GM18526 (cell line): Measurements from ENCODE around the gene INPP5B.

Experiments
- POLR2A ChIP-seq: IDR thresholded peaks from 3 replicates; pipeline ENCODE4 v1.6.1; 2011; ENCODE audit not compliant: insufficient read length; ENCODE audit errors: extremely low read depth

Gene INPP5B

DNA sequence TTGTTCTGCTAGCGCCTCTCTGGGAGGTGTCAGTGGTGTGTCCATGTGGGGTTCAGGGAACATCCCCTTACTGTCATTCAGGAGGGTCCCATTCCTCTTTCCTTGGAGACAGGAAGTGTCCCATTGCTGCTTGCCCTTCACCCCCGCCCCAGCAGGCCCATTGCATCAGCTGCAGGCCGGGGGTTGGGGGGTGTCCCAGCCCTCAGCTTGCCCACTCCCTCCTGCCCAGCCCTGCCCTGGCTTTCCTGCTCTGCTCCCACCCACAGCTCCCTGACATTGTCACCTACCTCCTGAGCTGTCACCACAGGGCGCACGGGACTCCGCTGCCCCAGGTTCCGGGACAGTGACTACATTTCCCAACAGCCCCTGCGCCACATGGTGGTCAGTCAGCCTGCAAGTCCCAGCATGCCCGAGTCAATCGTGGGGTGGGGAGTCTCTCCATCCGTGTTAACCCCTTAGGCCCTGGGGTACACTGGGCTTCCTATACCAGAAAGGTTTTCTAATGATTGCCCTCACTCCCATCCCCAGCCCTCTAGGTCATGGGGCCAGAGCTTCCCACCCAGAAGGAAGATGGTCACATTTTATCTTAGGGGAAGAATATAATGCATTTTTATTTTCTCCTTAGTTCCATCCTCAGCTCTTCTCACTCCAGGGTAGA, at the start of gene INPP5B:
INPP5B (minus strand) TSS at position 351 of the 658 bp plus-strand sequence. CDS start 745 bp downstream, outside the sequence.
- TF ChIP-seq POLR2A, result peak; percentile 53

DNA sequence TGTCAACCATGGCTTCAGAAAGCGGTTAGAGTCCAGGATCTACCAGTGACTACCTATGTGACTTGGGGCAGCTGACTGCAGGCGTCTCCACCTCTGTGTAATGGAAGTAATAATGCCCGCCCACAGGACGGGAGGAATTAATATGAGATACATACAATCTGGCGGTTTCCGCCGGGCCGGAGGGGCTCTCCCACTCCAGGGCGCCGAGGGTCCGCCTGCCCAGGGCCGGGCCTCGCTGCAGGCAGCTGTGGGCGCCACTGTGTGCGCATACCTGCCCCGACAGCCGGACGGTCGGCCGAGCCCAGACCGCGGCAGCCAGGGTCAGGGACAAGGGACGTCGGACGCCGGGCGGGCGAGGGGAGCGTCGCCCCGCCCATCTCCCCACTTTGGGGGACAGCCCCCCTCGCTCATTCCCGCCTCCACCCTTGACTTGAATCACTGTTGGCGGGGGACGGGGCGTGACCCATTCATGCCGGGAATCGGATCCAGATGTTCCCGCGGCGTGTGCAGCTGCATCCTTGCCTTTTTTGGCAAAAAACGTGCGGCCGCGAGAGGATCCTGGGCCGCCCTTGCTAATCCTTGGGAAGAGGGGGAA, 49.0 kb upstream of the INPP5B start:
- TF ChIP-seq POLR2A, result peak; percentile 65

DNA sequence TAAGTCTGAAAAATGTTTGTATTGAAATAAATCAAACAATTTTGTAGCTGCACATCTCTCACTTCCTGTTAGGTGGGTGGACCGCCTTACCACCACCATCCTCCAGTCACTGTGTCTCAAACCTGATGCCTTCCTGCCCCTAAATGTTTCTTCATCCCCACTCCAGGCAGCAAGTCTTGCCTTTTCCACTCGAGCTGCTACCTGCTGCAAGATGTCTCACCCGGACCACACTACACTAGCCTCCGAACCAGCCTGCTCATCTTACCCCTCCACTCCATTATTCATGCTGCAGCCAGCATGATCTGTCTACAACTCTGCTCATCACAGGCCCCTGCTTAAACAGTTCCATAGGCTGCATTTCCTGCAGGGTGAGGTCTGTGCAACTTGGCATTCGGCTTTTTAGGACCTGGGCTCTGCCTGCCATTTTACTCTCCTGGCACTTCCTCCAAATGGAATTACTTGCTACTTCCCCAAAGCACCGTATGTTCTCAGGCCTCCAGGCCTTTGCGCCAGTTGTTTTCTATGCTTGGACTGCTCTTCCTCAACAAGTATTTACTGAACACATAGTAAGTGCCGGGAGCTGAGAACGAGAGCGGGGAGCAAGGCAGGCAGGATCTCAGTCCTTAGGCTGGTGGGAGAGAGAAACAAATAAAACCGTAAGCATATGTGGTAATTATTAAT, 48.2 kb upstream of the INPP5B start:
- no peak for TF ChIP-seq POLR2A

DNA sequence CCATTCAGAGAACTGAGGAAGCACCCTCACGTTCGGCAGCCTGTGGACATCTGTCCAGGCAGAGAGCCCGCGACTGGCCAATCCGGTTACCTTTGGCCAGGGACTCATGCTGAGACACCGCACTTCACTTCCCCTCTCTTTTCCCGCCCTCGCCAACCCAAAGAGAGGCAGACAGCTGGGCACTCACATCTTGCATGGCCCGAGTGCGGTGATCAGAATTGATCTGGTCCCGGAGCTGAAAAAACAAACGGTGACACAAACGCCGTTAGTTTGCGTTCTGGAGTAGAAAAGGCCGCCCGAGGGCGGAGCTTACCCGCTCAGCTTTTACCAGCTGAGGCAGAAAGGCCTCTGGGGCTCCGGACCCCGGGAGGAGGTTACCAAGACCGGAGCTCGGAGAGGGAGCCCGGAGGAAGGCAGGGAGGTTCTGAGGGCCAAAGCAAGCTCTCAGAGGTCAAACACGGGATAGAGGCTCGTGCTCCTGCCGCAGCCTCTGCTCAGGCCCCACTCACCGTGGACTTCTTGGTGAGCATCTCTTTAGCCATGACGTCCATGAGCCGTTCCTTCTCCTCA, 42.6 kb upstream of the INPP5B start:
- no peak for TF ChIP-seq POLR2A

DNA sequence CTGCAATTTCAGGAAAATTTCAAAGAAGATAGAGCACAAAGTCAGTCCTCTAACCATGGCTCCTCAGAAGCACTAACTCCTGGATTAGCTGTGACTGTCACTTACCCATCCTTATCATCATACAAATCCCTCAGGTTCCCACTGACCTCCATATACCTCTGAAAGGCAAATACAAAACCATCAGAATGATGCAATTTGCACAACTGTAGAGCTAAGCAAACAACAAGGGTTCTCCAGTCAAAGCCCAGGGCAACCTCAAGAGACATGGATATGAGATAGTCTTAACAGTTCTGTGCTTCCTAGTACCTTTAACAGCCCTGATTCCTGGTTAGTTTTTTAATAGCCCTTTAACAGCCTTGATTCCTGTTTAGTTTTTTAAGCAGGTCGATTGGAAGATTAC, 40.8 kb upstream of the INPP5B start:
- TF ChIP-seq POLR2A, result no peak

DNA sequence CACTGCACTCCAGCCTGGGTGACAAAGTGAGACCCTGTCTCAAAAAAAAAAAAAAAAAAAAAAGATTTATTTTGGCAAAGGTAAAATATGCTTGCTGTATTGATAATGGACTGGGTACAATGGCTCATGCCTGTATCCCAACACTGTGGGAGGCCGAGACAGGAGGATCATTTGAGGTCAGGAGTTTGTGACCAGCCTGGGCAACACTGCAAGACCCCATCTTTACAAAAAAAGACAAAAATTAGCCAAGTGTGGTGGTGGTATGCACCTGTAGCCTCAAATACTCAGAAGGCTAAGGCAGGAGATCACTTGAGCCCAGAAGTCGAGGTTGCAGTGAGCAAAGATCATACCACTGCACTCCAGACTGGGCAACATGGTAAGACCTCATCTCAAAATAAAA, 36.7 kb upstream of the INPP5B start:
- TF ChIP-seq POLR2A, result no peak

DNA sequence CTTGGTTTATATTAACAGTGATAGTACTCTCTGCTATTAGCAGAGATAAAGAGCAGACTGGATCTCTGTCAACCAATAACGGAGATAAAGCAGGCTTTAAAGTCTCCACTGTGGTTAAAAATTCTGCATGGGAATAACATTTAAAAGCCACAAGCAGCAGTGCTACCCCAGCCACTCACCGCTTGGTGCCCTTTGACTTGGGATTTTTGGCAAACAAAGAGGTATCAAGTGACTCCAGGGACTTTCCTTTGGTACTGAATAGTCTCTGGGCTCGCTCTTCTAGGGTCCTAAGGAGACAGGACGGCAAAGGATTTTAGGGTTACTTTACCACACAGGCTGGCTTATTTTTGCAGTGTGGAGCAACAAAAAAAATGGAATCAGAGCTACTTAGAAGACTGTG, 31.7 kb upstream of the INPP5B start:
- TF ChIP-seq POLR2A, result no peak

DNA sequence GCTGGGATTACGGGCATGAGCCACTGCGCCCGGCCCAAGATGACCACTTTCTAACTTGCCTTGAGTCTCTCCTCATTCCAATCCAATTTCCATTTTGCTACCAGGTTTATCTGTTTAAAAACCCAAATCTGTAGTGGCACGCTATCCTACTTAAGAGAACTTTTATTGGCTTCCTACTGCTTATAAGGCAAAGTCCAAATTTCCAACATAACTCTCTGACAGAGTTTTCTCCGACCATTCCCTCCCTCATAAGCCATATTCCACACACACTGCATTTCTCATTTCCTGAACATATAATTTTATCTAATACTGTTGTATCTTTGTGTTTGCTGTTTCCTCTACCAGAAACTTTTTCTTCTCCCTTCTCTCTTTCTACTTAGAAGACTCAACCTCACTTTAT, 27.7 kb upstream of the INPP5B start:
- TF ChIP-seq POLR2A, result no peak

DNA sequence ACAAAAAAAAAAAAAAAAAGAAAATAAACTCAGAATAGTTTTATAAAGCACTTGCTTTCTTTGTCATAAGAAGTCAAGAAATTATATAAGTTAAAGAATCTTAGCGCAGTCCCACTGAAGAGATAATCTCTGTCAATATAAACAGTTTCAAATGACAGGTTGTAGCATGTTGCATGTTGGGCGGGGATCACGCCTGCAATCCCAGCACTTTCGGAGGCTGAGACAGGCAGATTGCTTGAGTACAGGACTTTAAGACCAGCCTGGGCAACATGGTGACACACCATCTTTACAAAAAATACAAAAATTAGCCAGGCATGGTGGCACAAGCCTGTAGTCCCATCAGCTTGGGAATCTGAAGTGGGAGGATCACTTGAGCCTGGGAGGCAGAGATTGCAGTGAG, 18.4 kb upstream of the INPP5B start:
- no peak for TF ChIP-seq POLR2A

DNA sequence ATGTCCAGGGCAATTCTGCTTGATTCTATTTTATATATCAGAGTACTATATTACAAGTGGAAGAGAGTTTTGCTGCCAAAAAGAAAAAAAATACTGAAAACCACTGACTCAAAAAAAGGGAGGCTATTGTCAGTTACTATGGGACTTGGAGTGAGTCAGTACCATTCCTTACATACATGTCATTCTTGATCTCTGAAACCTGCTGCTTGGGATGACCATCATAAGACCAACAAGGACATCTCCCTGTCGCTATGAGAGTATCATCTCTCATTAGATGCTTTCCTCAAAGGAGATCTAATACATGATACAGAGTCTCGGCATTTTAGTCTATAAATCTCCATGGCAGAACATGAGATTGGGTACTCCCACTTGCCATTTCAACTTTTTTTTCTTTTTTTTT, 11.8 kb upstream of the INPP5B start:
- no peak for TF ChIP-seq POLR2A

DNA sequence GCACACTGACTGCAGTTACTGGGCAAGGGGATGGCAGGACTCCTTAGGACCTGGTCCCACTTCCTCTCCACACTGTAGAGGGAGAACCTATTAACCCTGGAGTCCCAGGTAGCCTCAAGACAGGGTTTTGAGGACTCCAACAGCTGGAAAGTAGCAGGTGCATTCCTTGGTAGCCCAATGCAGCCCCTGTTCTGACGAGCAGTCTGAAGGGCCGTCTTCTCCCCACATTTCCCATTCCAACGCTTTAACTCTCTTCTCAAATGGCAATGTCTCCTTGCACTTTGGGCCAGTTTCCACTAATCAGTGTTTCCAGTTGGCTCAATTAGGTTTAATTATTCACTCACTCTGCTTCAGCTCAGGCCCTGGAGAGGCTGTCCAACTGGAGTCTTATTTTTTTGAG, 8.8 kb upstream of the INPP5B start:
- TF ChIP-seq POLR2A, result no peak

DNA sequence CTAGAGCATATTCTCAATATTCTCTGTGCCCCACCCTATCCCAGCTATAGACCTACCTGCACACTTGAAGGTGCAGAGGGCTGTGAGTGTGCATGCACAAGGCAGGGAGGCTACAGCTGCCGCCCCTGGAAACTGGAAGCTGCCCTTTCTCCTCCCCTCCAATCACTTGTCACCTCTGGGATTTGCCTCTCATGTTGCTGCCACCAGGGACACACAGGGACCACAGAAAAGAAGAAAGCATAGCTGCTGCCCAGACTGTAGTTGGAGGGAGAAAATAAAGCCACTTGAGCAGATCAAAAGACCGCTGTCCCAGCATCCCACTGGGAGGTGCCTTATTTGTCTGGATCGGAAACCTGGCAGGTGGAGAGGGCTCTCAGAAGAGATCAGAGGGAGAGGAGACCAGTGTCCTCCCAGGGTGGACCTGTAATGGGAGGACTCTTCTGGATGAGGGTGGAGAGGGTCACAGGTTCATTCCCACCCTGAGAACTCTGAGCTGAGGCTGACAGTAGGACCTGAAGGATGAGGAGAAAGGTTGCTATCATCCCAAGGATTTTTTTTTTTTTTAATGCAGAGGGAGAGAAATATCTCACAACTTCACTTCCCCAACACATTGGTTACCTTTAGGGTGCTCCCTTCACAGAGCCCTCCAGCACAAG, 7.6 kb upstream of the INPP5B start:
- no peak for TF ChIP-seq POLR2A

DNA sequence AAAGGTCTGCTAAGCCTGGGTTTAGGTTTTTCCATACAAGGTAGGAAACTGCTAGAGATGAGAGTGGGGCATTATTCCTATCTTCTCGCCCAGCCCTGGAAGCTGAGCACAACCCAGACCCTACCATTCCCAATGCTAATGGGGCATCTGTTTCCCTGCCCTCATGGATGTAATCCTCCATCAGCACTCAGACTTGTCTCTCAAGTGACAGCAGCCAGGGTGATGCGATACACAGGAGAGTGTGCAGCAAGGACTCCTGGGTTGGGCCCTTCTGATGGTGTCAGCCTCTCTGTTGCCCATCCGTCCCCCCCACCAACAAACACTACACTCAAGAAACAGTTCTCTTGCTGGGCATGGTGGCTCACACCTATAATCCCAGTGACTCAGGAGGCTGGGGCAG, 5.9 kb upstream of the INPP5B start:
- TF ChIP-seq POLR2A, result no peak

DNA sequence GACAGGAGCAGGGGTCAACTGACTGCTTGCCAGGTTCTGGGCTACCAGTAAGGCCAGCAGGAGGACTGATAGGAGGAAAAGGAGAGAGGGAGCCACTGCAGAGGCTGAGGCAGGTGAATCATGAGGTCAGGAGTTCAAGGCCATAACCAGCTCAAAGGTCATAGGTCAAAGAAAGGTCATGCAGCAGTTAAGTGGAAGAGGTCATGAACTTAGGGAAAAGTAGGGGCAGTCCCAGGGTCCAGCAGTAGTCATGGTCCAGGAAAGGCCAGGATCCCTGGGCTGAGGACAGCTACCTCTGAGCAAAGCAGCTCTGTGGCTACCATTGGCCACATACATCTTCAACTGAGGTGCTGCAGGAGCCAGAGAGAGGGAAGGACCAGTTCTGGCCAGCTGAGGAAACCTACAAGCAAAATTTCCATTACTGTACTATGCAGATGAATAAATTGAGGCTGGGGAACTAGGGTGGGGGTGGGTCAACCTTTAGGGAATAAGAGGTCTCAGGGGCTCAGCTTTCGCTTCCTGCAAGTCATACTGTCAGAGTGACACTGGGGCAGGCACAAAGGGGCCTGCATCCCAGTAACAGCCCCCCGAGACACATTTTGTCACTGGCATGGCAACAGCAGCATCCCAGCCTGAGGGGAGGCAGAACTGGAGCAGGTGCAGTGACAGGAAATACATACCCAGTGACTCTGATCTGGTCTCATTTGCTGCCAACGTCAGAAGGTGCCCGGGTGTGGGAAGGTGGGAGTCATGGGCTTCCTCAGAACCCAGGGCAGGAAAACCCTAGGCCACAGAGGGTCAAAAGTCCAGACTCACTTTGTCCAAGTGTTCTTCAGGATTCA, 5.2 kb upstream of the INPP5B start:
- no peak for TF ChIP-seq POLR2A
